Mucosa of descending colon (tissue), 3 donors: ENCODE results near the gene NMRAL1. TPM values are rescaled to one million over a fixed set of nuclear protein-coding genes. Genes with fewer than 3 reads are reported as not detected.
A peak's percentile ranks its signal among the peaks of the same experiment; 100 is the strongest.

Experiments
- ATAC-seq: fragments of 200-7000 bp; cut with Tn5 transposase; one replicate; pipeline ENCODE4 v1.9.1; 2020; ENCODE audit warnings: mild to moderate bottlenecking, moderate library complexity
- DNase-seq, 3 donors: peaks; one replicate each; pipeline ENCODE4 v3.0.0-alpha.2; 2020
- H3K36me3 ChIP-seq: fragments of 200-600 bp; one replicate; pipeline ENCODE4 v1.8.0; 2021; ENCODE audit warnings: low read depth, mild to moderate bottlenecking
- H3K4me1 ChIP-seq: fragments of 200-600 bp; one replicate; pipeline ENCODE4 v1.8.0; 2021; ENCODE audit warnings: low read depth, mild to moderate bottlenecking
- H3K4me3 ChIP-seq: fragments of 200-600 bp; one replicate; pipeline ENCODE4 v1.8.0; 2021; ENCODE audit warnings: mild to moderate bottlenecking
- H3K9me3 ChIP-seq: fragments of 200-600 bp; one replicate; pipeline ENCODE4 v1.8.0; 2021; ENCODE audit warnings: mild to moderate bottlenecking
- intact Hi-C, 2 donors: fragments of 100-400 bp; cut with DNase I in 1 of 2; cut with micrococcal nuclease in 1 of 2; formaldehyde crosslinking; loops; one replicate each; pipeline versions ENCODE4 v1.11.0 to v1.11.1; 2022; cut with DNase I, micrococcal nuclease
- long read RNA-seq, 2 donors: library from polyadenylated mRNA; unstranded; transcript quantifications; one replicate each; pipeline ENCODE4 v2.0.0, GENCODE V29; 2019 to 2021
- total RNA-seq, 3 donors: library from RNA; stranded (reverse); fragmentation: NEBNext Ultra II Directional in 2 of 3; extraction: Animal tissue kit (Norgen Biotek cat#: 25700) in 2 of 3; gene quantifications; one replicate each; pipeline versions ENCODE4 v1.2.1 to v1.2.4, GENCODE V29; 2021 to 2023
- TF ChIP-seq, protein P1 (sequence below): fragments of 200-600 bp; IDR thresholded peaks from one replicate; pipeline ENCODE4 v1.8.0; 2022; ENCODE audit warnings: antibody characterized with exemption, mild to moderate bottlenecking
- donor health status: DM: no; HTN: no; CAD: no; lungs with moderate emphysema.
- donor health status: DM: no; HTN: no; CAD: no.
- donor health status: DM: no; HTN: yes; CAD: no.

Gene NMRAL1
- total RNA-seq, result 10 to 100 TPM; 32.4 to 48.9 (median 38.4) TPM
- long read RNA-seq, donor 1, transcript NMRAL1-201 (6 exons, 1,376 nt), result minor isoform, 13 of 40 reads
- long read RNA-seq, donor 1, transcript NMRAL1-212 (6 exons, 1,240 nt), result minor isoform, 7 of 40 reads
- long read RNA-seq, donor 1, transcript NMRAL1-202 (6 exons, 1,233 nt), result major isoform, 16 of 40 reads
- long read RNA-seq, donor 1, partial matches to known transcripts, result 1 of 40 reads
- long read RNA-seq, donor 1, other reads (novel, unspliced or antisense), result 3 of 40 reads
- long read RNA-seq, donor 2, transcript NMRAL1-201 (6 exons, 1,376 nt), result minor isoform, 10 of 43 reads
- long read RNA-seq, donor 2, transcript NMRAL1-212 (6 exons, 1,240 nt), result minor isoform, 10 of 43 reads
- long read RNA-seq, donor 2, transcript NMRAL1-202 (6 exons, 1,233 nt), result major isoform, 11 of 43 reads
- long read RNA-seq, donor 2, partial matches to known transcripts, result 4 of 43 reads
- long read RNA-seq, donor 2, other reads (novel, unspliced or antisense), result 8 of 43 reads

DNA sequence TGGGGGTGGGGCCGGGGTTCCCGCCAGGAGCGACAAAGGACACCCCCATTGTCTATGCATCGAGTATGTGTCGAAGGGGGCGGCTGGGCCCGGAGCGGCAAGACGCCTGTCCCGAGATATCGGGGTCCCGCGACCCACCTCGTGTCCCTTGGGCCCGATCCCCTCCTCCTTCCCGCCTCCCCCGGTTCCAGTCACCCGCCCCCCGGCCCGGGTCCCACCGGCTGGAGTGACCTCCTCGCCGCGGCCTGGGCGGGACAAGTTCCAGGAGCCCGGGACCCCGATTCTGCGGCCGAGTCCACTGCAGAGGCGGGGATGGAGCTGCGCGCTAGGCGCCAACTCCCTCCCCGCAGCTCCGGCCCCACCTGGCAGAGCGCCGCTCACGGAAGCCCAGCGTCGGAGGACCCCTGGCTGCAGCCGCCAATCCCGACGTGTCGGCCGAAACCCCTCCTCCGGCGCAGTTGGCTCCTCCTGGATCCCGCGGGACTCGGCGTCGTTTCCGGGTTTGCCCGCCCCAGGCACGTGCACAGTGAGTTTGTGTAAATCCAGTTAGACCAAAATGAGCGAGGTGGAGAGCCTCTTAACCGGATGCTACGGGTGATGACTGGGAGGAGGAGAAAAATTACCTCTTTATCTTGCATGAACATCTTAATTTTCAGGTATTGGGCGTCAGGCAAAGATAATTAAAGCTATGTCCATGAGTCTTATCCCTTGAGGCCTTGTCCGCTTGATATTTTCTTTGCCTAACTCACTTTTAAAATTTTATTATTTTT is at the start of gene NMRAL1:
Gene NMRAL1, minus strand, starts transcription at position 434 of the 770 bp plus-strand sequence. CDS start 493 bp downstream, outside the sequence.
- DNase-seq (peak; percentile 91 to 96 (median 94)), ATAC-seq (peak; percentile 74)
- H3K9me3 ChIP-seq, result no peaks in the 10 kb centered on the region
- intact Hi-C loops, result no loop called here
- TF ChIP-seq, protein P1, sequence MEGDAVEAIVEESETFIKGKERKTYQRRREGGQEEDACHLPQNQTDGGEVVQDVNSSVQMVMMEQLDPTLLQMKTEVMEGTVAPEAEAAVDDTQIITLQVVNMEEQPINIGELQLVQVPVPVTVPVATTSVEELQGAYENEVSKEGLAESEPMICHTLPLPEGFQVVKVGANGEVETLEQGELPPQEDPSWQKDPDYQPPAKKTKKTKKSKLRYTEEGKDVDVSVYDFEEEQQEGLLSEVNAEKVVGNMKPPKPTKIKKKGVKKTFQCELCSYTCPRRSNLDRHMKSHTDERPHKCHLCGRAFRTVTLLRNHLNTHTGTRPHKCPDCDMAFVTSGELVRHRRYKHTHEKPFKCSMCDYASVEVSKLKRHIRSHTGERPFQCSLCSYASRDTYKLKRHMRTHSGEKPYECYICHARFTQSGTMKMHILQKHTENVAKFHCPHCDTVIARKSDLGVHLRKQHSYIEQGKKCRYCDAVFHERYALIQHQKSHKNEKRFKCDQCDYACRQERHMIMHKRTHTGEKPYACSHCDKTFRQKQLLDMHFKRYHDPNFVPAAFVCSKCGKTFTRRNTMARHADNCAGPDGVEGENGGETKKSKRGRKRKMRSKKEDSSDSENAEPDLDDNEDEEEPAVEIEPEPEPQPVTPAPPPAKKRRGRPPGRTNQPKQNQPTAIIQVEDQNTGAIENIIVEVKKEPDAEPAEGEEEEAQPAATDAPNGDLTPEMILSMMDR, result no peak
- H3K4me3 ChIP-seq, result peak within 1 kb of the TSS; percentile 85
- no peaks in the 10 kb centered on the region for H3K36me3 ChIP-seq
- peaks cover 14% of the 10 kb centered on the region for H3K4me1 ChIP-seq

DNA sequence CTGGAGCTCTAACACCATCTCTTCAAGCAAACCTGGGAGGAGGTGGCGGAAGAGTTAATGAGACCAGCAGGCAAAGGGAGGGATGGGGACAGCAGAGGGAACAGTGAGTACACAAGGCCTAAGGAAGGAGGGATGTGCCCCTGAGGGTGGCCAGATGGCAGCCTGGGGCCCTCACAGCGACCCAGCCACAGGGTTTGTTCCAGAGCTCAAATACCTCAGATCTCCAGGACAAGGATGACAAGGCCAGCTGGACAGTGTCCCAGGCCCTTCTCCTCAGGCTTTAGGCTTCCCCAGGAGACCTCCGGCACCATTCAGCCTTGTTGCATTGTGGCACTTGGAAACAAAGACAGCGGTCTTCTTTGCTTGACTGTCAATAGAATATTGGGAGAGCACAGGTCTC is 49.3 kb upstream of the NMRAL1 start:
- intact Hi-C loops, result no loop called here
- no peaks in the 10 kb centered on the region for H3K4me1 ChIP-seq
- DNase-seq, result peak in 1 of 3 donors; percentile 13
- TF ChIP-seq, protein P1, result no peak
- no peak overlapping the region for H3K4me3 ChIP-seq
- no peaks in the 10 kb centered on the region for H3K36me3 ChIP-seq
- H3K9me3 ChIP-seq, result no peaks in the 10 kb centered on the region
- ATAC-seq, result no peak

DNA sequence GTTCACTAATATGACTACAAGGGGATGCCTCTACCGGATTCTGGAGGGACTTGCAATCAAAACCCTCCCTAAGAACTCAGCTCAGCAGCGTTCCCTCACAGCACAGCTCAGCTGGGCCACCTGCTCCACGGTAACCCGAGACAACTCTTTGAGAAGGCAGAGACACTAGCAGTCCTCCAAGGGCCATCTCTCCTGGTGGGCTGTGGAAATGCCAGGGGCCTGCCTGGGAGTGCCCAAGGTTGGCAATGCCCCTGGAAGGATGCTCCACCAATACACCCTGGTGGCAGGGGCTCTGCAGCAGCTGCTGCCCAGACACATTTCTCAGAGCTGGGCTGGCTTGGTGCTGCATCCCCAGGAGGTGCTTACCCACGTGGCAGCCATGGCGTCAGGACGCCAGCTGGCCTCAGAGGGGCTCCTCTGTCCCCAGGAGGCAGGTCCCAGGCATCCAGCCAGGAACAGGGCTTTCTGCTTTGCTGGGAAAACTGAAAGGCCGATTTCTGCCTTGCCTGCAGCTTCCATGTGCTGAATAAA is 47.7 kb upstream of the NMRAL1 start:
- DNase-seq (peak in 1 of 3 donors; percentile 23), ATAC-seq (no peak)
- TF ChIP-seq, protein P1, result no peak
- Histone ChIP-seq H3K36me3 (no peaks in the 10 kb centered on the region), H3K4me3 (no peak overlapping the region), H3K9me3 (no peaks in the 10 kb centered on the region), H3K4me1 (no peaks in the 10 kb centered on the region)
- intact Hi-C loops, result no loop called here

DNA sequence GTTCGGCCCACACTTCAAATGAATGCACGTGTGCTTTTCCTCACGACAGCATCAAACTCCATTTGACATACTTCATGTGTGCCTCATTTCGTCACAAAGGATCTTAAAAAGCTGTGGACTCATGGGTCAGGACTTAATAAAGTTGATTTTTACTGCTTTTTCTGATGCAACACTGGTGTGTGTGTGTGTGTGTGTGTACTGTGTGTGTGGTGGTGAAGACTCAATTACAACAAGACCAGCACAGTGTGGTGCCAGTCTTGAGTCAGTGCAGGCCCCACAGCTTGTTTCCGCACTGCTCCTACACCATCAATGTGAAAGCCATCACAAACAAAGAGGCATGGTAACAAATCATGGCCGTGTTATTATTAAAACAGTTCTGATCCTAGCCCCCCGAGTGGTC is 46.5 kb upstream of the NMRAL1 start:
- intact Hi-C loops, result no loop called here
- DNase-seq (no peak), ATAC-seq (no peak)
- Histone ChIP-seq H3K4me1 (no peaks in the 10 kb centered on the region), H3K9me3 (no peaks in the 10 kb centered on the region), H3K36me3 (no peaks in the 10 kb centered on the region), H3K4me3 (no peak overlapping the region)
- TF ChIP-seq, protein P1, result no peak

DNA sequence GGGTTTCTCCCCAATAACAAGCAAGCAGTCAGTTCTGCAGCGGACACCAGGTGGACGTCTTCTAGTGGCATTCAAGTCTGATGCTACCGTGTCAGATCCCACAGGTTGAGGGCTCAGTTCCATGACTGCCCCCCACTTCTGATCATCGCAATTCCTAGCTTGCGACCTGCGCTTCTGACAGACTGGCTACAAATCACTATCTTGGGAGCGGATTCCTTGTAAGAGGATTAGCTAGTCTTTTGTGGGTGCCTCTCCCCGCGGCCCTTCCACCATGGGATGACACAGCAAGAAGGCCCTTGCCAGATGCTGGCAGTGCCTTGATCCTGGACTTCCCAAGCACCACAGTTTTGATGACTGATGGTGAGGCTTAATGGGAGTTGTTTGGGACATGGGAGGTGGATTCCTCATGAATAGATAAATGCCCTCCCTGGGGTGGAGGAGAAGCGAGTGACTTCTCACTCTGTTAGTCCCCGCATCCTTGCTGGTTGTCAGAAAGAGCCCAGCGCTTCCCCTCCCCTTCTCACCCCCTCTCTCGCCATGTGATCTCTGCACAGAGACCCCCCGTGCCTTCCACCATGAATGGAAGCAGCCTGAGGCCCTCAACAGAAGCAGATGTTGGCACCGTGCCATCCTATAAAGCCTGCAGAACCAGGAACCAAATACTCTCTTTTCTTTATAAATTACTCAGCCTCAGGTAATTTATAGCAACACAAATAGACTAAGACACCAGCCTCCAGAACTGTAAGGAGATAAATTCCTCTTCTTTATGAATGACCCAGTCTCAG is 45.0 kb upstream of the NMRAL1 start:
- TF ChIP-seq, protein P1, result no peak
- Histone ChIP-seq H3K4me3 (no peak overlapping the region), H3K4me1 (no peaks in the 10 kb centered on the region), H3K9me3 (no peaks in the 10 kb centered on the region), H3K36me3 (no peaks in the 10 kb centered on the region)
- no peak for ATAC-seq
- DNase-seq, result no peak
- intact Hi-C loops, result no loop called here
